ENCODE measurements around the gene CARD10. TPM values are rescaled to one million over a fixed set of nuclear protein-coding genes. Genes with fewer than 3 reads are reported as not detected.

The CARD10 gene
- total RNA-seq (2014; rRNA removed; shearing (Covaris generic)) = 16.5 and 18.4 TPM in 2 replicates

- Histone ChIP-seq H3K36me3 (replicated peaks; ENCODE audit: control insufficient read depth, insufficient read depth, low read length) (no peaks in the 10 kb centered on the region), H3K27me3 (ENCODE audit: control insufficient read depth, insufficient read depth, low read length) (peaks cover 20% of the 10 kb centered on the region)
- peak; percentile 93 for DNase-seq
These were observed at the start of gene CARD10 for GRCh38 chr22:37519268-37520195. TSS of gene CARD10 (minus strand) at chr22:37519415. CDS start at chr22:37519200, 215 bp downstream.

GRCh38 chr22:37568448-37569008 is 49.3 kb upstream of the CARD10 start:
- no peak for DNase-seq
- H3K4me3 ChIP-seq (ENCODE audit: insufficient read depth, low read depth, low read length) = no peak overlapping the region
- H3K27me3 ChIP-seq (ENCODE audit: control insufficient read depth, insufficient read depth, low read length) = no peaks in the 10 kb centered on the region
- H3K36me3 ChIP-seq (replicated peaks; ENCODE audit: control insufficient read depth, insufficient read depth, low read length) = peaks cover 5% of the 10 kb centered on the region

More at GRCh38 chr22:37519268-37520195, at the start of gene CARD10:
- peak within 1 kb of the TSS; percentile 68 for H3K4me3 ChIP-seq (ENCODE audit: insufficient read depth, low read depth, low read length)

- Histone ChIP-seq H3K4me3 (ENCODE audit: insufficient read depth, low read depth, low read length) (no peak overlapping the region), H3K36me3 (replicated peaks; ENCODE audit: control insufficient read depth, insufficient read depth, low read length) (peaks cover 5% of the 10 kb centered on the region), H3K27me3 (ENCODE audit: control insufficient read depth, insufficient read depth, low read length) (no peaks in the 10 kb centered on the region)
- DNase-seq = no peak
These were observed 48.8 kb upstream of the CARD10 start for GRCh38 chr22:37568012-37568411.

GRCh38 chr22:37566903-37567798 is 47.9 kb upstream of the CARD10 start:
- Histone ChIP-seq H3K4me3 (ENCODE audit: insufficient read depth, low read depth, low read length) (no peak overlapping the region), H3K27me3 (ENCODE audit: control insufficient read depth, insufficient read depth, low read length) (no peaks in the 10 kb centered on the region), H3K36me3 (replicated peaks; ENCODE audit: control insufficient read depth, insufficient read depth, low read length) (peaks cover 5% of the 10 kb centered on the region)
- peak; percentile 97 for DNase-seq

- no peak for DNase-seq
- no peak overlapping the region for H3K4me3 ChIP-seq (ENCODE audit: insufficient read depth, low read depth, low read length)
- peaks cover under 1% of the 10 kb centered on the region for H3K27me3 ChIP-seq (ENCODE audit: control insufficient read depth, insufficient read depth, low read length)
- H3K36me3 ChIP-seq (replicated peaks; ENCODE audit: control insufficient read depth, insufficient read depth, low read length) = peaks cover 5% of the 10 kb centered on the region
These were observed 47.2 kb upstream of the CARD10 start for GRCh38 chr22:37566329-37566837.

GRCh38 chr22:37565830-37566229 is 46.6 kb upstream of the CARD10 start:
- Histone ChIP-seq H3K36me3 (replicated peaks; ENCODE audit: control insufficient read depth, insufficient read depth, low read length) (peaks cover 5% of the 10 kb centered on the region), H3K27me3 (ENCODE audit: control insufficient read depth, insufficient read depth, low read length) (peaks cover 6% of the 10 kb centered on the region), H3K4me3 (ENCODE audit: insufficient read depth, low read depth, low read length) (no peak overlapping the region)
- no peak for DNase-seq

- Histone ChIP-seq H3K36me3 (replicated peaks; ENCODE audit: control insufficient read depth, insufficient read depth, low read length) (peaks cover 5% of the 10 kb centered on the region), H3K27me3 (ENCODE audit: control insufficient read depth, insufficient read depth, low read length) (peaks cover 6% of the 10 kb centered on the region), H3K4me3 (ENCODE audit: insufficient read depth, low read depth, low read length) (no peak overlapping the region)
- DNase-seq = no peak
These were observed 45.0 kb upstream of the CARD10 start for GRCh38 chr22:37564111-37564711.

GRCh38 chr22:37563153-37564081 is 44.2 kb upstream of the CARD10 start:
- H3K27me3 ChIP-seq (ENCODE audit: control insufficient read depth, insufficient read depth, low read length) = peaks cover 8% of the 10 kb centered on the region
- H3K4me3 ChIP-seq (ENCODE audit: insufficient read depth, low read depth, low read length) = no peak overlapping the region
- no peak for DNase-seq
- H3K36me3 ChIP-seq (replicated peaks; ENCODE audit: control insufficient read depth, insufficient read depth, low read length) = peaks cover 5% of the 10 kb centered on the region

- peaks cover 4% of the 10 kb centered on the region for H3K36me3 ChIP-seq (replicated peaks; ENCODE audit: control insufficient read depth, insufficient read depth, low read length)
- no peak overlapping the region for H3K4me3 ChIP-seq (ENCODE audit: insufficient read depth, low read depth, low read length)
- peaks cover 8% of the 10 kb centered on the region for H3K27me3 ChIP-seq (ENCODE audit: control insufficient read depth, insufficient read depth, low read length)
- DNase-seq = no peak
These were observed 43.0 kb upstream of the CARD10 start for GRCh38 chr22:37562049-37562875.

GRCh38 chr22:37561212-37562048 is 42.2 kb upstream of the CARD10 start:
- peak; percentile 97 for DNase-seq
- Histone ChIP-seq H3K36me3 (replicated peaks; ENCODE audit: control insufficient read depth, insufficient read depth, low read length) (no peaks in the 10 kb centered on the region), H3K27me3 (ENCODE audit: control insufficient read depth, insufficient read depth, low read length) (peaks cover 8% of the 10 kb centered on the region), H3K4me3 (ENCODE audit: insufficient read depth, low read depth, low read length) (peak overlapping the region; percentile 68)

GRCh38 chr22:37560608-37561211 is 41.5 kb upstream of the CARD10 start:
- Histone ChIP-seq H3K36me3 (replicated peaks; ENCODE audit: control insufficient read depth, insufficient read depth, low read length) (no peaks in the 10 kb centered on the region), H3K27me3 (ENCODE audit: control insufficient read depth, insufficient read depth, low read length) (peaks cover 11% of the 10 kb centered on the region)
- DNase-seq = peak; percentile 83

More at GRCh38 chr22:37560608-37561211, 41.5 kb upstream of the CARD10 start:
- peak overlapping the region; percentile 68 for H3K4me3 ChIP-seq (ENCODE audit: insufficient read depth, low read depth, low read length)
